Measurements from ENCODE around the gene MAP1LC3B.

Gene MAP1LC3B

GRCh38 chr16:87453326-87453725 lies 61.2 kb downstream of the MAP1LC3B start:
- DNase-seq, result no peak
